GM21515 (cell line): ENCODE measurements around the gene SYNC.
"Not testable (repeated sequence)": the region's sequence is repeated elsewhere in the genome, so short reads cannot be mapped to it uniquely, and the experiment has no call there.

Experiments
- ATAC-seq: cut with Tn5 transposase; IDR thresholded peaks from one replicate; pipeline ENCODE4 v1.9.1; 2021; ENCODE audit not compliant: unreplicated experiment

The SYNC gene

DNA sequence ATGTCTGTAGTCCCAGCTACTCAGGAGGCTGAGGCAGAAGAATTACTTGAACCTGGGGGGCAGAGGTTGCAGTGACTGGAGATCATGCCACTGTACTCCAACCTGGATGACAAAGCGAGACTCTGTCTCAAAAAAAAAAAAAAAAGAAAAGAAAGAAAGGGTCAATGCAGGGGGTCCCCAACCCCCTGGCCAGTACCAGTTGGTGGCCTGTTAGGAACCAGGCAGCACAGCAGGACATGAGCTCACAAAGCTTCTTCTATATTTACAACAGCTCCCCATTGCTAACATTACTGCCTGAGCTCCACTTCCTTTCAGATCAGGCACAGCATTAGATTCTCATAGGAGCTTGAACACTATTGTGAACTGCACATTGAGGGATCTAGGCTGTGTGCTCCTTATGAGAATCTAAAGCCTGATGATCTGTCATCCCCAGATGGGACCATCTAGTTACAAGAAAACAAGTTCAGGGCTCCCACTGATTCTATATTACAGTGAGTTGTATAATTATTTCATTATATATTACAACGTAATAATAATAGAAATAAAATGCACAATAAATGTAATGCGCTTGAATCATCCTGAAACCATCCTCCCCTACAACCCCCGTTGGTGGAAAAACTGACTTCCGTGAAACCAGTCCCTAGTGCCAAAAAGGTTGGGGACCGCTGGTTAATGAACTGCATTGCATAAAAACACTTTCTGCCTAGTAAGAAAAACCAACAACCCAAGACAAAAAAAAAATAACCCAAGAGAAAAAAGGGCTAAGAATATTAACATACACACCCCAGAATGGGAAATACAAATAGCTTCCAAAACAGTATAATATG, 55.0 kb downstream of the SYNC start:
- no peak for ATAC-seq

DNA sequence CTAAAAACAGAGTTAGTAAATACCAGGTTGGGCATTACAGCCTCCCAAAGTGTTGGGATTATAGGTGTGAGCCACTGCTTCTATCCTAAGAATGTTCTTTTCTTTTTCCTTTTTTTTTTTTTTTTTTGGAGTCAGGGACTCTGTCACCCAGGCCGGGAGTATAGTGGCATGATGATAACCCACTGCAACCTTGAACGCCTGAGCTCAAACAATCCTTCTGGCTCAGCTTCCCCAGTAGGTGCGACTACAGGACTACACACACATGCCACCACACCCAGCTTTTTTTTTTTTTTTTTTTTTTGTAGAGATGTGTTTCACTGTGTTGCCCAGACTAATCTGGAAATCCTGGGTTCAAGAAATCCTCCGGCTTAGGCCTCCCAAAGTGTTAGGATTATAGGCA, 58.1 kb downstream of the SYNC start:
- ATAC-seq: no peak

DNA sequence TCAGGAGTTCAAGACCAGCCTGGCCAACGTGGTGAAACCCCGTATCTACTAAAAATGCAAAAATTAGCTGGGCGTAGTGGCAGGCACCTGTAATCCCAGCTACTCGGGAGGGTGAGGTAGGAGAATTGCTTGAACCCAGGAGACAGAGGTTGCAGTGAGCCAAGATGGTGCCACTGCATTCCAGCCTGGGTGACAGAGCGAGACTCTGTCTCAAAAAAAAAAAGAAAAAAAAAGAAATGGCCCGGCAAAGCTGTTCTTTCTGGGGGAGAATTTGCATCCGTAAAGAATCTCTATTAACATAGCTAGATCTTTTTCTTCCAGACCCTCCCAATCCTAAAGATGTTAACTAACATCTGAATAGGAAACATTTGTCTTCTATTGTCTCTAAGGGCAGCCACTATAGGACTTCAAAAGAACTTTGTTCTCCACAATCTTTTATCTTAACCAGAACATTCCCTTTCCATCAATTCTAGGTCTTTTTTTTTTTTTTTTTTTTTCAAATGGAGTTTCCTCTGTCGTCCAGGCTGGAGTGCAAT, 60.2 kb downstream of the SYNC start:
- not testable (repeated sequence) for ATAC-seq

DNA sequence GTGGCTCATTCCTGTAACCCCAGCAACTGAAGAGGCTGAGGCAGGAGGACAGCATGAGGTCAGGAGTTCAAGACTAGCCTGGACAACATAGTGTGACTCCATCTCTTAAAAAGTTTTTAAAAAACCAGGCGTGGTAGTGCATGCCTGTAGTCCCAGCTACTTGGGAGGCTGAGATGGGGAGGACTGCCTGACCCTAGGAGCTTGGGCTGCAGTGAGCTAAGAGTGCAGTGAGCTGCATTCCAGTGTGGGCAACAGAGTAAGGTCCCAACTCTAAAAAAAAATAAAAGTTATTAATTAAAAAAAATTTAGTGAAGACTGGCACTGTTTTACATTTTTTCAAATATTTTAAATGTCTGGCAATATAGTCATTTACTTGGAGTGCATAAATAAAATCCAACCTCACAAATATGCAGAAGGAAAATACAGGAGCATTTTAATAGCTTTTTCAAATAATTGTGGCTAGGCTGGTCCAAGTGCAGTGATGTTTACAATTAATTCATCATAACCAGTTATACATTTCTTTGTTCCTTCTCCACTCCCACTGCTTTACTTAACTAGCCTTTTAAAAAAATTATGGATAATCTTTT, 63.0 kb downstream of the SYNC start:
- no peak for ATAC-seq

DNA sequence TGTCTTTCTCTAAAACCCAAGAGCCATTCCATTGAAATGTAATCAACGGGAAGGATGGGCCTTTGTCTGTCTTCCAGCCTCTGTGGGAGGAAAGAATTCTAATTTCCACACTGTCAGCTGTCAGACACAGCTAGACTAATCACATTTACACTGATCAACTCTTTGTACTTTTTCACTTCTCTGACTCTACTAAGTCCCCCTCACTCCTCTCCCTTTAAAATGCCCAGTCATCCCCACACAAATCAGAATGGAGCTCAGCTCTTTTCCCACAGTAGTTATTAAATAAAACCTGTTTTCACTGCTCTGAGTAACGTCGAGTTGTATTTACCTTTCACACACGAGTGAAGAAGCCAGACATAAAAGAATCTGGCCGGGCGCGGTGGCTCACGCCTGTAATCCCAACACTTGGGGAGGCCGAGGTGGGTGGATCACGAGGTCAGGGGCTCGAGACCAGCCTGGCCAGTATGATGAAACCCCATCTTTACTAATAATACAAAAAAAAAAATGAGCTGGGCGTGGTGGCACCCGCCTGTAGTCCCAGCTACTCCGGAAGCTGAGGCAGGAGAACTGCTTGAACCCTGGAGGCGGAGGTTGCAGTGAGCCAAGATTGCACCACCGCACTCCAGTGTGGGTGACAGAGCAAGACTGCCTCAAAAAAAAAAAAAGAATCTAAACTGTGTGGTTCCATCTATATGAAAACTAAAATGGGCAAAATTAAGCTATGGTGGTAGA, 65.5 kb downstream of the SYNC start:
- ATAC-seq: no peak

GRCh38 chr1:32635508-32636277, 66.9 kb downstream of the SYNC start:
- ATAC-seq: no peak

DNA sequence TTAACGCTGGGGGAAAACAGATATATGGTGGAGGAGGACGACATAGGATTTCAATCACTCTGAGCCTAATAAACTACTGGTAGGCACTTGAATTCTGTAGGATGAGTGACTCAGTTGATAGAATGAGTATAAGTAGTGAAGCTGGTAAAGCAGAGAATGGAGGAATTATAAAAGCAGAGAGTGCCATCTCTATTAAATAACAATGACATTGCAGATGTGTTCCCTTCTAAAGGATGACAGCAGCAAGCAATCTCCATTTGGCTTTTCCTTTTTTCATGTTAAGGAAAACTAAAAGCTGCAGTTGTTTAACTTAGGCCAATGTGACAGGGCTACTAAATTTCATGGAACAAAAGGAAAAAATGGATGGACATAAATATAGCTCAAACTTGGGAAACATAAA, 69.7 kb downstream of the SYNC start:
- no peak for ATAC-seq

DNA sequence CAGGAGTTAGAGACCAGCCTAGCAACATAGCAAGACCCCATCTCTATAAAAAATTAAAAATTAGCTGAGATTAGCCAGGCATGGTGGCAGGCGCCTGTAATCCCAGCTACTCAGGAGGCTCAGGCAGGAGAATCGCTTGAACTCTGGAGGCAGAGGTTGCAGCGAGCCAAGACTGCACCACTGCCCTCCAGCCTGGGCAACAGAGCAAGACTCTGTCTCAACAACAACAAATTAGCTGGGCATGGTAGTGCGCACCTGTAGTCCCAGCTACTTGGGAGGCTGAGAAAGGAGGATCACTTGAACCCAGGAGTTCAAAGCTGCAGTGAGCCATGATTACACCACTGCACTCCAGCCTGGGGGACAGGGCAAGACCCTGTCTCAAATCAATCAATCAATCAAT, 72.4 kb downstream of the SYNC start:
- ATAC-seq: not testable (repeated sequence)
